Measurements from ENCODE around the gene IL17RB.
A peak's percentile ranks its signal among the peaks of the same experiment; 100 is the strongest.

The IL17RB gene

GRCh38 chr3:53859178-53859577, 12.8 kb downstream of the IL17RB start:
- Histone ChIP-seq H3K27ac (ENCODE audit: insufficient read depth, low read depth, low read length, poor library complexity, severe bottlenecking) (no peak overlapping the region), H3K4me3 (ENCODE audit: insufficient read depth, low read depth, low read length) (no peak overlapping the region), H3K27me3 (ENCODE audit: control insufficient read depth, insufficient read depth, low read length, poor library complexity, severe bottlenecking) (no peaks in the 10 kb centered on the region), H3K36me3 (ENCODE audit: control insufficient read depth, insufficient read depth, low read length) (peaks cover 4% of the 10 kb centered on the region), H3K9me3 (ENCODE audit: control insufficient read depth, low read length) (no peaks in the 10 kb centered on the region), H3K4me1 (ENCODE audit: control insufficient read depth, insufficient read depth, low read length) (no peaks in the 10 kb centered on the region)
- 95 to 97% methylated on average over 5 of the region's 6 CpGs for WGBS, 2 experiments

- 96 to 97% methylated on average over 3 to 4 of the region's 4 CpGs for WGBS, 2 experiments
- H3K4me3 ChIP-seq (ENCODE audit: insufficient read depth, low read depth, low read length): no peak overlapping the region
- no peaks in the 10 kb centered on the region for H3K9me3 ChIP-seq (ENCODE audit: control insufficient read depth, low read length)
- no peaks in the 10 kb centered on the region for H3K27me3 ChIP-seq (ENCODE audit: control insufficient read depth, insufficient read depth, low read length, poor library complexity, severe bottlenecking)
- H3K36me3 ChIP-seq (ENCODE audit: control insufficient read depth, insufficient read depth, low read length): peaks cover 7% of the 10 kb centered on the region
- H3K4me1 ChIP-seq (ENCODE audit: control insufficient read depth, insufficient read depth, low read length): no peaks in the 10 kb centered on the region
- H3K27ac ChIP-seq (ENCODE audit: insufficient read depth, low read depth, low read length, poor library complexity, severe bottlenecking): no peak overlapping the region
Observed at GRCh38 chr3:53860196-53860595, 13.8 kb downstream of the IL17RB start.

GRCh38 chr3:53862241-53862640, 15.9 kb downstream of the IL17RB start:
- Histone ChIP-seq H3K36me3 (ENCODE audit: control insufficient read depth, insufficient read depth, low read length) (peaks cover 7% of the 10 kb centered on the region), H3K27me3 (ENCODE audit: control insufficient read depth, insufficient read depth, low read length, poor library complexity, severe bottlenecking) (no peaks in the 10 kb centered on the region), H3K9me3 (ENCODE audit: control insufficient read depth, low read length) (no peaks in the 10 kb centered on the region), H3K4me1 (ENCODE audit: control insufficient read depth, insufficient read depth, low read length) (no peaks in the 10 kb centered on the region), H3K4me3 (ENCODE audit: insufficient read depth, low read depth, low read length) (no peak overlapping the region), H3K27ac (ENCODE audit: insufficient read depth, low read depth, low read length, poor library complexity, severe bottlenecking) (no peak overlapping the region)
- 93 to 95% methylated on average over 3 of the region's 3 CpGs for WGBS, 2 experiments

GRCh38 chr3:53863145-53863544, 16.8 kb downstream of the IL17RB start:
- Histone ChIP-seq H3K4me3 (ENCODE audit: insufficient read depth, low read depth, low read length) (no peak overlapping the region), H3K9me3 (ENCODE audit: control insufficient read depth, low read length) (no peaks in the 10 kb centered on the region), H3K27me3 (ENCODE audit: control insufficient read depth, insufficient read depth, low read length, poor library complexity, severe bottlenecking) (no peaks in the 10 kb centered on the region), H3K4me1 (ENCODE audit: control insufficient read depth, insufficient read depth, low read length) (no peaks in the 10 kb centered on the region), H3K36me3 (ENCODE audit: control insufficient read depth, insufficient read depth, low read length) (peaks cover 14% of the 10 kb centered on the region), H3K27ac (ENCODE audit: insufficient read depth, low read depth, low read length, poor library complexity, severe bottlenecking) (no peak overlapping the region)
- WGBS, 2 experiments: 100% methylated on average over 1 of the region's 1 CpG

- Histone ChIP-seq H3K9me3 (ENCODE audit: control insufficient read depth, low read length) (no peaks in the 10 kb centered on the region), H3K4me3 (ENCODE audit: insufficient read depth, low read depth, low read length) (no peak overlapping the region), H3K36me3 (ENCODE audit: control insufficient read depth, insufficient read depth, low read length) (peaks cover 26% of the 10 kb centered on the region), H3K27ac (ENCODE audit: insufficient read depth, low read depth, low read length, poor library complexity, severe bottlenecking) (no peak overlapping the region), H3K4me1 (ENCODE audit: control insufficient read depth, insufficient read depth, low read length) (no peaks in the 10 kb centered on the region), H3K27me3 (ENCODE audit: control insufficient read depth, insufficient read depth, low read length, poor library complexity, severe bottlenecking) (no peaks in the 10 kb centered on the region)
- WGBS, 2 experiments: 82 to 94% methylated on average over 5 of the region's 5 CpGs
Observed at GRCh38 chr3:53865732-53866499, 19.5 kb downstream of the IL17RB start.

- Histone ChIP-seq H3K36me3 (ENCODE audit: control insufficient read depth, insufficient read depth, low read length) (peaks cover 30% of the 10 kb centered on the region), H3K4me1 (ENCODE audit: control insufficient read depth, insufficient read depth, low read length) (peaks cover 8% of the 10 kb centered on the region), H3K4me3 (ENCODE audit: insufficient read depth, low read depth, low read length) (peak overlapping the region; percentile 77), H3K27ac (ENCODE audit: insufficient read depth, low read depth, low read length, poor library complexity, severe bottlenecking) (no peak overlapping the region), H3K27me3 (ENCODE audit: control insufficient read depth, insufficient read depth, low read length, poor library complexity, severe bottlenecking) (no peaks in the 10 kb centered on the region), H3K9me3 (ENCODE audit: control insufficient read depth, low read length) (no peaks in the 10 kb centered on the region)
- 74 to 79% methylated on average over 10 of the region's 10 CpGs for WGBS, 2 experiments
Observed at GRCh38 chr3:53880396-53881345, 34.3 kb downstream of the IL17RB start.

GRCh38 chr3:53881691-53882593, 35.6 kb downstream of the IL17RB start, which contains the start of gene ACTR8:
ACTR8 (minus strand) TSS chr3:53882152; CDS start chr3:53882101, 51 bp downstream.
- H3K36me3 ChIP-seq (ENCODE audit: control insufficient read depth, insufficient read depth, low read length): peaks cover 22% of the 10 kb centered on the region
- WGBS, 2 experiments: 2% methylated on average over 65 of the region's 65 CpGs
- H3K27me3 ChIP-seq (ENCODE audit: control insufficient read depth, insufficient read depth, low read length, poor library complexity, severe bottlenecking): no peaks in the 10 kb centered on the region
- peak within 1 kb of the TSS; percentile 77 for H3K4me3 ChIP-seq (ENCODE audit: insufficient read depth, low read depth, low read length)
- peaks cover 8% of the 10 kb centered on the region for H3K4me1 ChIP-seq (ENCODE audit: control insufficient read depth, insufficient read depth, low read length)
- H3K27ac ChIP-seq (ENCODE audit: insufficient read depth, low read depth, low read length, poor library complexity, severe bottlenecking): peak within 1 kb of the TSS; percentile 67
- no peaks in the 10 kb centered on the region for H3K9me3 ChIP-seq (ENCODE audit: control insufficient read depth, low read length)

GRCh38 chr3:53883008-53883407, 36.6 kb downstream of the IL17RB start:
- Histone ChIP-seq H3K4me1 (ENCODE audit: control insufficient read depth, insufficient read depth, low read length) (peaks cover 8% of the 10 kb centered on the region), H3K36me3 (ENCODE audit: control insufficient read depth, insufficient read depth, low read length) (peaks cover 11% of the 10 kb centered on the region), H3K4me3 (ENCODE audit: insufficient read depth, low read depth, low read length) (no peak overlapping the region), H3K9me3 (ENCODE audit: control insufficient read depth, low read length) (no peaks in the 10 kb centered on the region), H3K27me3 (ENCODE audit: control insufficient read depth, insufficient read depth, low read length, poor library complexity, severe bottlenecking) (no peaks in the 10 kb centered on the region), H3K27ac (ENCODE audit: insufficient read depth, low read depth, low read length, poor library complexity, severe bottlenecking) (no peak overlapping the region)
- WGBS, 2 experiments: 89 to 90% methylated on average over 4 of the region's 4 CpGs

- 92 to 94% methylated on average over 11 of the region's 11 CpGs for WGBS, 2 experiments
- Histone ChIP-seq H3K4me3 (ENCODE audit: insufficient read depth, low read depth, low read length) (no peak overlapping the region), H3K27ac (ENCODE audit: insufficient read depth, low read depth, low read length, poor library complexity, severe bottlenecking) (no peak overlapping the region), H3K27me3 (ENCODE audit: control insufficient read depth, insufficient read depth, low read length, poor library complexity, severe bottlenecking) (no peaks in the 10 kb centered on the region), H3K9me3 (ENCODE audit: control insufficient read depth, low read length) (no peaks in the 10 kb centered on the region), H3K4me1 (ENCODE audit: control insufficient read depth, insufficient read depth, low read length) (peaks cover 8% of the 10 kb centered on the region), H3K36me3 (ENCODE audit: control insufficient read depth, insufficient read depth, low read length) (peaks cover 3% of the 10 kb centered on the region)
Observed at GRCh38 chr3:53884623-53885022, 38.3 kb downstream of the IL17RB start.
